ENCODE results near the gene PMM1. TPM values are rescaled to one million over a fixed set of nuclear protein-coding genes. Genes with fewer than 3 reads are reported as not detected.

Gene PMM1
- total RNA-seq, 4 donors from 2014 or later, result 11.6 to 23.3 (median 16.5) TPM

DNA sequence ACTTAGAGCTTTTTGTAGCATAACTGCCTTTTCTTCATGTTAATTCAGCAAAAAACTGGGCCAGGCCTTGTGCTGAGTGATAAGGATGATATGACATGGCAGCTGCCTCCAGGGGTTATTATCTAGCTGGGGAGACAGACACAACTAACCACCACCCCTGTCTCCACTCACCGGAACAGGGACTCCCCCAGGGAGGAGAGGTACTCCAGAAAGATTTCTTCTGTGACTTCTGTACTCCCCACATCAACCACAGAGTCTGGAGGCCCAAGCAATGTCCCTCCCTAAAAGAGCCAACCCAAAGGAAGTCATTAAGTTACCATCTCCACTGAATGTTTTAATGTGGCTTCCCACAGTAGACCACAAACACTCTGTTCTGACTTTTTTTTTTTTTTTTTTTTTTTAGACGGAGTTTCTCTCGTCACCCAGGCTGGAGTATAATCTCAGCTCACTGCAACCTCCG lies 14.3 kb upstream of the PMM1 start:
- no peak overlapping the region for H3K27ac ChIP-seq
- H3K9me3 ChIP-seq, result no peaks in the 10 kb centered on the region
- H3K36me3 ChIP-seq, result peaks cover 0 to 64% of the 10 kb centered on the region in 2 donors
- in situ Hi-C loops (cut with MboI; ENCODE audit: low sequenced_read_pairs in 4 of 4), result no loop called here
- H3K4me3 ChIP-seq, result no peak overlapping the region
- peaks cover 0 to 6% of the 10 kb centered on the region in 2 donors for H3K4me1 ChIP-seq
- ATAC-seq, result no peak
- intact Hi-C loops (cut with DNase I; ENCODE audit: low total_unique reads), result no loop called here
- no peaks in the 10 kb centered on the region for H3K27me3 ChIP-seq
- TF ChIP-seq, protein P1, sequence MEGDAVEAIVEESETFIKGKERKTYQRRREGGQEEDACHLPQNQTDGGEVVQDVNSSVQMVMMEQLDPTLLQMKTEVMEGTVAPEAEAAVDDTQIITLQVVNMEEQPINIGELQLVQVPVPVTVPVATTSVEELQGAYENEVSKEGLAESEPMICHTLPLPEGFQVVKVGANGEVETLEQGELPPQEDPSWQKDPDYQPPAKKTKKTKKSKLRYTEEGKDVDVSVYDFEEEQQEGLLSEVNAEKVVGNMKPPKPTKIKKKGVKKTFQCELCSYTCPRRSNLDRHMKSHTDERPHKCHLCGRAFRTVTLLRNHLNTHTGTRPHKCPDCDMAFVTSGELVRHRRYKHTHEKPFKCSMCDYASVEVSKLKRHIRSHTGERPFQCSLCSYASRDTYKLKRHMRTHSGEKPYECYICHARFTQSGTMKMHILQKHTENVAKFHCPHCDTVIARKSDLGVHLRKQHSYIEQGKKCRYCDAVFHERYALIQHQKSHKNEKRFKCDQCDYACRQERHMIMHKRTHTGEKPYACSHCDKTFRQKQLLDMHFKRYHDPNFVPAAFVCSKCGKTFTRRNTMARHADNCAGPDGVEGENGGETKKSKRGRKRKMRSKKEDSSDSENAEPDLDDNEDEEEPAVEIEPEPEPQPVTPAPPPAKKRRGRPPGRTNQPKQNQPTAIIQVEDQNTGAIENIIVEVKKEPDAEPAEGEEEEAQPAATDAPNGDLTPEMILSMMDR (IDR thresholded peaks at IDR 0.05 in 4 of 5, conservative IDR thresholded peaks at IDR 0.05 in 1 of 5), result no peak
- TF ChIP-seq POLR2A (IDR thresholded peaks at IDR 0.05), result no peak
- DNase-seq, result no peak

DNA sequence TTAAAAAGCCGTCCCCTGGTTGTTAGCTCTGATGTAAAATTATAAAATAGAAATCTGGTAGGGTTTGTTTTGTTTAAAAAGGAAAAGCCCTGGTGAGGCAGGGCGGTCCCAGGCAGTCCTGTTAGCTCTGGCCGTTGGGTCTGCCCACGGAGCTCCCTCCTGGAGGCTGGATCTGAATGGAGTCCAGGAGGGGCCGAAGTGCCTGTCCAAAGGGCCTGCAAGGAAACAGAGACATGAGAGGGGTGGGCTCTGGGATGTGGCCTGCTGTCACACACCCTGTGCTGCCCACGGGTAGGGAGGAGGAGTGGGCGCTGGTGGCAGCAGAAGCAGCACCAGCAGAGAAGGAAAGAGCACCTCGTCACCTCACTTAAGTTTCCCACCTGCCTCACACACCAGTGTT lies 11.3 kb upstream of the PMM1 start:
- TF ChIP-seq, protein P1 (IDR thresholded peaks at IDR 0.05 in 4 of 5, conservative IDR thresholded peaks at IDR 0.05 in 1 of 5), result no peak
- TF ChIP-seq POLR2A (IDR thresholded peaks at IDR 0.05), result no peak
- no peaks in the 10 kb centered on the region for H3K27me3 ChIP-seq
- ATAC-seq, result no peak
- H3K36me3 ChIP-seq, result peaks cover 0 to 55% of the 10 kb centered on the region in 2 donors
- intact Hi-C loops (cut with DNase I; ENCODE audit: low total_unique reads), result no loop called here
- no peaks in the 10 kb centered on the region for H3K9me3 ChIP-seq
- no peak overlapping the region for H3K4me3 ChIP-seq
- in situ Hi-C loops (cut with MboI; ENCODE audit: low sequenced_read_pairs in 4 of 4), result no loop called here
- H3K27ac ChIP-seq, result no peak overlapping the region
- H3K4me1 ChIP-seq, result no peaks in the 10 kb centered on the region
- DNase-seq, result no peak

DNA sequence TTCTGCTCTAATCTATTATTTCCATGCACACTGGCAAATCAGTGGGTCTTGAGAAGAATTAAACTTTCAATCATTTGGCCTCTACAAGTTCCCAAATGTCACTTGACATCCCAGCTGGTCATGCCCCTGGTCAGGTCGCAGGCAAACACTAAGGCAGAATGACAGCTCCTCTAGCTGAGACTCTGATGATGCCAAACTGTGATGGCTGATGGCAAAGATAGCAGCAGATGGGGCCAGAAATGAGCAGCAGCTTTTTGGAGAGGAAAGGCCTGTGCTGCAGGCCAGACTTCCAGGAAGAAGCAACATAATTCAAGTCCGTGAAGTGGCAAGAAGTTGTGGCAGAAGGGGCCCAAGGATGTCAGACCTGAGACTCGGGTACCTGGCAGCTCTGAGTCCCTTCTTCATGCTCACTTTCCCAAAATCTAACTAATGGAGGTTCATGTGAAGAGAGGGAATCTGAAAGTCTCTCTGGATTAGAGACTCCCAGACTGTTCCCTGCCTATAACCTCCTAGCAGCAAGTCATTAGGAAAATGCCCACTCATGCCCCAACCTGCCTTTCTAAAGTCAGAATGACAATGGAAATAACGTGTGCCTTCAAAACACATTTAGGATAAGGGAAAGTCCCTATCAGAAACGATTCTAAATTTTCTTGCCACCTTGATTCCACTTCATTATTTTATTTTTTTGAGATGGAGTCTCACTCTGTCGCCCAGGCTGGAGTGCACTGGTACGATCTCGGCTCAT lies 9.4 kb upstream of the PMM1 start:
- no peak for DNase-seq
- H3K9me3 ChIP-seq, result no peaks in the 10 kb centered on the region
- no peaks in the 10 kb centered on the region for H3K4me1 ChIP-seq
- peaks cover 0 to 39% of the 10 kb centered on the region in 2 donors for H3K36me3 ChIP-seq
- H3K4me3 ChIP-seq, result no peak overlapping the region
- no peaks in the 10 kb centered on the region for H3K27me3 ChIP-seq
- in situ Hi-C loops (cut with MboI; ENCODE audit: low sequenced_read_pairs in 4 of 4), result no loop called here
- no peak for ATAC-seq
- TF ChIP-seq, protein P1 (IDR thresholded peaks at IDR 0.05 in 4 of 5, conservative IDR thresholded peaks at IDR 0.05 in 1 of 5), result no peak
- no peak for TF ChIP-seq POLR2A (IDR thresholded peaks at IDR 0.05)
- intact Hi-C loops (cut with DNase I; ENCODE audit: low total_unique reads), result no loop called here
- H3K27ac ChIP-seq, result no peak overlapping the region

DNA sequence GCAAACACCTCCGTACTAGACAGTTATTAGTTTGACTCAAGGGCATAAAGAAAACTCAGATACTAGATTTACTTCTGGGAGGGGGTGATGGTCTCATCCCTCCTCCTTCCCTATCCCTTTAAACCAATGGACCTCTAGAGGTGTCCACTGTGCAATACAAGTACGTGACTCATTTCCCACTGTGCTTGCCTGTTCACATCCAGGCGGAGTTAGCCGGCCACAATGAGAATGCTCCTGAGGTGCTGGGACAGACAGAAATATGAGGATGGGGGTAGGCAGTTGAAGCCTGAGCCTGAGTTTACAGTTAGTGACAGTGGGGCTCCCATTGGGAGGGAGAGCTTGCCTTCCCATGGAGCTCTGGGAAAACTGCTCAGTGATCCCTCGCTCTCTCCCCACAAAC lies 8.4 kb upstream of the PMM1 start:
- no peaks in the 10 kb centered on the region for H3K9me3 ChIP-seq
- DNase-seq (no peak), ATAC-seq (no peak)
- peaks cover 0 to 32% of the 10 kb centered on the region in 2 donors for H3K36me3 ChIP-seq
- H3K4me1 ChIP-seq, result no peaks in the 10 kb centered on the region
- H3K27ac ChIP-seq, result no peak overlapping the region
- H3K27me3 ChIP-seq, result no peaks in the 10 kb centered on the region
- H3K4me3 ChIP-seq, result no peak overlapping the region
- TF ChIP-seq, protein P1 (IDR thresholded peaks at IDR 0.05 in 4 of 5, conservative IDR thresholded peaks at IDR 0.05 in 1 of 5), result no peak
- TF ChIP-seq POLR2A (IDR thresholded peaks at IDR 0.05), result no peak
- intact Hi-C loops (cut with DNase I; ENCODE audit: low total_unique reads), result no loop called here
- in situ Hi-C loops (cut with MboI; ENCODE audit: low sequenced_read_pairs in 4 of 4), result no loop called here

DNA sequence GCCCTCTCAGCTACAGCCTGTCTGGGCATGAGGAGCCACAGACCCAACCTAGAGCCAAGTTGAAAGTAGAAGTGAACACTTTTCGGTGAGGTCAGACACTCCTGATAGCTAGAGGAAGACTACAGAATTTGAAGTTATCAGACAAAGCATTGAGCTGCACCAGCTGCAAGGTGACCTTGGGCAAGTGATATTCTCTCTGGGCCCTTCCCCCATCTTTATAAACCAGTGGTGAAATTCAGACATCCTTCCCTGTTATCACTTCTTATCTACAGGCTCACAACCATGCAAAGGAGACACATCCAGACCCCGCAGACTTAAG lies 8.0 kb upstream of the PMM1 start:
- Histone ChIP-seq H3K4me3 (no peak overlapping the region), H3K4me1 (no peaks in the 10 kb centered on the region), H3K36me3 (peaks cover 0 to 27% of the 10 kb centered on the region in 2 donors), H3K27ac (no peak overlapping the region), H3K27me3 (no peaks in the 10 kb centered on the region), H3K9me3 (no peaks in the 10 kb centered on the region)
- no peak for TF ChIP-seq POLR2A (IDR thresholded peaks at IDR 0.05)
- TF ChIP-seq, protein P1 (IDR thresholded peaks at IDR 0.05 in 4 of 5, conservative IDR thresholded peaks at IDR 0.05 in 1 of 5), result no peak
- intact Hi-C loops (cut with DNase I; ENCODE audit: low total_unique reads), result no loop called here
- in situ Hi-C loops (cut with MboI; ENCODE audit: low sequenced_read_pairs in 4 of 4), result no loop called here
- ATAC-seq, result no peak
- no peak for DNase-seq

Data from gastrocnemius medialis (tissue), 4 donors.